Hepatocyte (in vitro differentiated cells): ENCODE measurements around the gene MITF. TPM values are rescaled to one million over a fixed set of nuclear protein-coding genes. Genes with fewer than 3 reads are reported as not detected.

Experiments
- DNase-seq: peaks from one replicate; pipeline ENCODE4 v3.0.0-alpha.2; 2016; ENCODE audit warnings: low spot score
- H2AFZ ChIP-seq: fragments of 200-600 bp; sonication (generic); 2 replicates; pipeline ENCODE4 v1.6.0; 2016; ENCODE audit warnings: antibody characterized with exemption, mild to moderate bottlenecking
- H3K27ac ChIP-seq: fragments of 200-600 bp; sonication (generic); 2 replicates; pipeline ENCODE4 v1.5.1; 2016; ENCODE audit warnings: mild to moderate bottlenecking
- H3K27me3 ChIP-seq: fragments of 200-600 bp; sonication (generic); 2 replicates; pipeline ENCODE4 v1.6.1; 2016
- H3K36me3 ChIP-seq: fragments of 200-600 bp; sonication (generic); replicated peaks from 2 replicates; pipeline ENCODE4 v1.5.1; 2016; ENCODE audit warnings: low read depth; ENCODE audit not compliant: insufficient read depth
- H3K4me1 ChIP-seq: fragments of 200-600 bp; sonication (generic); 2 replicates; pipeline ENCODE4 v1.5.1; 2016; ENCODE audit warnings: mild to moderate bottlenecking, moderate library complexity; ENCODE audit not compliant: insufficient read depth
- H3K4me2 ChIP-seq: fragments of 200-600 bp; sonication (generic); 2 replicates; pipeline ENCODE4 v1.6.0; 2016
- H3K4me3 ChIP-seq: fragments of 200-600 bp; sonication (generic); 2 replicates; pipeline ENCODE4 v1.5.1; 2016; ENCODE audit warnings: mild to moderate bottlenecking
- H3K79me2 ChIP-seq: fragments of 200-600 bp; sonication (generic); 2 replicates; pipeline ENCODE4 v1.6.0; 2017; ENCODE audit warnings: mild to moderate bottlenecking
- H3K9me2 ChIP-seq: fragments of 200-600 bp; sonication (generic); replicated peaks from 2 replicates; pipeline ENCODE4 v1.6.0; 2017; ENCODE audit warnings: mild to moderate bottlenecking; ENCODE audit not compliant: insufficient read depth
- H3K9me3 ChIP-seq: fragments of 200-600 bp; sonication (generic); 2 replicates; pipeline ENCODE4 v1.5.1; 2016; ENCODE audit warnings: low read depth, mild to moderate bottlenecking
- H4K20me1 ChIP-seq: fragments of 200-600 bp; sonication (generic); 2 replicates; pipeline ENCODE4 v1.6.0; 2016; ENCODE audit warnings: mild to moderate bottlenecking; ENCODE audit not compliant: insufficient read depth, poor library complexity, severe bottlenecking
- CTCF ChIP-seq: fragments of 200-600 bp; sonication (generic); IDR thresholded peaks from 2 replicates; pipeline ENCODE4 v1.5.1; 2016; ENCODE audit warnings: antibody characterized with exemption, mild to moderate bottlenecking; ENCODE audit not compliant: poor library complexity
- EZH2 ChIP-seq: fragments of 200-600 bp; sonication (generic); IDR thresholded peaks from 2 replicates; pipeline ENCODE4 v1.6.1; 2016; ENCODE audit warnings: antibody characterized with exemption, mild to moderate bottlenecking, borderline replicate concordance
- EZH2phosphoT487 ChIP-seq: fragments of 200-600 bp; sonication (generic); IDR thresholded peaks from one replicate; pipeline ENCODE4 v1.6.1; 2018; ENCODE audit warnings: antibody characterized with exemption, mild to moderate bottlenecking, low read depth, moderate library complexity; ENCODE audit not compliant: unreplicated experiment, severe bottlenecking
- WGBS: methylation state at CpG from one replicate; pipeline ENCODE4 v1.1.6; 2016; ENCODE audit warnings: low lambda C conversion rate; ENCODE audit errors: missing lambda C conversion rate; 5-methylcytosine and 5-hydroxymethylcytosine counted together
- polyA plus RNA-seq: library from polyadenylated mRNA; unstranded; fragments of >200 nt; fragmentation: Nextera tagmentation; extraction: Ambion mirVana; gene quantifications from 2 replicates; pipeline ENCODE4 v1.2.1, GENCODE V29; 2016
- total RNA-seq: library from RNA; depleted of rRNA; stranded (reverse); fragments of >200 nt; gene quantifications from 2 replicates; pipeline ENCODE4 v1.2.3, GENCODE V29; 2014

Gene MITF
- total and polyA plus RNA-seq, 2 experiments from 2014 or later, result 7.1 to 14.2 TPM

- 94% methylated on average over 5 of the region's 5 CpGs for WGBS
Measured at GRCh38 chr3:69961706-69962439, 222.6 kb downstream of the MITF start.

GRCh38 chr3:69963643-69964042, 224.4 kb downstream of the MITF start:
- H3K9me3 ChIP-seq, result no peaks in the 10 kb centered on the region
- no peaks in the 10 kb centered on the region for H3K27me3 ChIP-seq
- no peaks in the 10 kb centered on the region for H3K79me2 ChIP-seq
- no peak overlapping the region for H2AFZ ChIP-seq
- no peak overlapping the region for H3K4me2 ChIP-seq
- no peaks in the 10 kb centered on the region for H3K9me2 ChIP-seq
- no peak for TF ChIP-seq CTCF
- TF ChIP-seq EZH2, result no peak
- TF ChIP-seq EZH2phosphoT487, result no peak
- H3K4me3 ChIP-seq, result no peak overlapping the region
- H4K20me1 ChIP-seq, result no peaks in the 10 kb centered on the region
- WGBS, result 92% methylated on average over 3 of the region's 3 CpGs
- no peak for DNase-seq
- no peaks in the 10 kb centered on the region for H3K36me3 ChIP-seq
- H3K4me1 ChIP-seq, result no peaks in the 10 kb centered on the region
- H3K27ac ChIP-seq, result no peak overlapping the region

More at GRCh38 chr3:69961706-69962439, 222.6 kb downstream of the MITF start:
- no peaks in the 10 kb centered on the region for H3K27me3 ChIP-seq
- H2AFZ ChIP-seq, result no peak overlapping the region
- no peak for DNase-seq
- no peaks in the 10 kb centered on the region for H3K4me1 ChIP-seq
- no peak for TF ChIP-seq EZH2
- no peak for TF ChIP-seq EZH2phosphoT487
- no peak for TF ChIP-seq CTCF
- H3K36me3 ChIP-seq, result no peaks in the 10 kb centered on the region
- no peaks in the 10 kb centered on the region for H3K9me3 ChIP-seq
- no peaks in the 10 kb centered on the region for H3K9me2 ChIP-seq
- no peak overlapping the region for H3K4me2 ChIP-seq
- H3K4me3 ChIP-seq, result no peak overlapping the region
- no peak overlapping the region for H3K27ac ChIP-seq
- no peaks in the 10 kb centered on the region for H3K79me2 ChIP-seq
- no peaks in the 10 kb centered on the region for H4K20me1 ChIP-seq

- Histone ChIP-seq H3K36me3 (no peaks in the 10 kb centered on the region), H4K20me1 (no peaks in the 10 kb centered on the region), H2AFZ (no peak overlapping the region), H3K4me1 (no peaks in the 10 kb centered on the region), H3K4me3 (no peak overlapping the region), H3K27ac (no peak overlapping the region), H3K79me2 (no peaks in the 10 kb centered on the region), H3K9me2 (no peaks in the 10 kb centered on the region), H3K9me3 (no peaks in the 10 kb centered on the region), H3K27me3 (no peaks in the 10 kb centered on the region), H3K4me2 (no peak overlapping the region)
- 92% methylated on average over 6 of the region's 6 CpGs for WGBS
- TF ChIP-seq EZH2, result no peak
- no peak for TF ChIP-seq CTCF
- no peak for TF ChIP-seq EZH2phosphoT487
- DNase-seq, result no peak
Measured at GRCh38 chr3:69967156-69967555, 227.9 kb downstream of the MITF start.

- H3K79me2 ChIP-seq, result no peaks in the 10 kb centered on the region
- H3K4me1 ChIP-seq, result no peaks in the 10 kb centered on the region
- no peaks in the 10 kb centered on the region for H3K9me3 ChIP-seq
- TF ChIP-seq EZH2 (no peak), EZH2phosphoT487 (no peak), CTCF (no peak)
- H3K4me2 ChIP-seq, result no peak overlapping the region
- H3K27me3 ChIP-seq, result no peaks in the 10 kb centered on the region
- no peak for DNase-seq
- no peaks in the 10 kb centered on the region for H4K20me1 ChIP-seq
- H3K9me2 ChIP-seq, result no peaks in the 10 kb centered on the region
- H2AFZ ChIP-seq, result no peak overlapping the region
- 92% methylated on average over 5 of the region's 5 CpGs for WGBS
- H3K4me3 ChIP-seq, result no peak overlapping the region
- H3K27ac ChIP-seq, result no peak overlapping the region
- no peaks in the 10 kb centered on the region for H3K36me3 ChIP-seq
Measured at GRCh38 chr3:69970827-69971226, 231.6 kb downstream of the MITF start.
